GM12878 (cell line): ENCODE measurements around the gene SLC5A1. TPM values are rescaled to one million over a fixed set of nuclear protein-coding genes. Genes with fewer than 3 reads are reported as not detected.

Experiments
- ATAC-seq: fragments of 200-7000 bp; cut with Tn5 transposase; 3 replicates; pipeline ENCODE4 v1.9.1; 2020; ENCODE audit warnings: mild to moderate bottlenecking, moderate library complexity
- BruUV-seq: library from RNA; stranded (reverse); fragments of 400-500 nt; replicated peaks from 2 replicates; lab custom pipeline; 2021; lab: Mats Ljungman, UMichigan
- CTCF ChIA-PET: fragments of 300-600 bp; sonication (Branson Sonifier 250); formaldehyde crosslinking; extraction: SDS; loops from one replicate; lab custom pipeline; 2021; ENCODE audit warnings: inconsistent platforms; lab: Yijun Ruan, JAX
- POLR2A ChIA-PET: fragments of 350-600 bp; formaldehyde crosslinking; extraction: SDS; loops from one replicate; lab custom pipeline; 2021; ENCODE audit warnings: inconsistent platforms; lab: Charles Lee
- RAD21 ChIA-PET: fragments of 300-600 bp; sonication (Branson Sonifier 250); formaldehyde crosslinking; loops from one replicate; lab custom pipeline; 2023; ENCODE audit warnings: antibody characterized with exemption; ENCODE audit not compliant: unreplicated experiment; lab: Charles Lee
- SMC1A ChIA-PET: fragments of 300-600 bp; sonication (Branson Sonifier 250); formaldehyde crosslinking; loops from one replicate; lab custom pipeline; 2023; ENCODE audit not compliant: unreplicated experiment, uncharacterized antibody; lab: Charles Lee
- DNase-seq: peaks from one replicate; pipeline ENCODE4 v3.0.0-alpha.2; 2011; ENCODE audit warnings: low read depth, low spot score
- FAIRE-seq: peaks from 3 replicates; lab custom pipeline; 2011; peaks lifted over from hg19 to GRCh38; lab: Jason Lieb, UNC
- H2AFZ ChIP-seq: 2 replicates; pipeline ENCODE4 v1.6.0; 2011; ENCODE audit warnings: low read depth, low read length, control low read depth; ENCODE audit not compliant: control insufficient read depth
- H3K27ac ChIP-seq: 2 replicates; pipeline ENCODE4 v1.5.1; 2011; ENCODE audit warnings: control low read depth; ENCODE audit not compliant: control insufficient read depth, insufficient read depth
- H3K27me3 ChIP-seq, 2 experiments: replicated peaks in 1 of 2; 2 replicates each; pipeline versions ENCODE4 v1.6.0 to v1.6.1; 2011; ENCODE audit warnings: low read length in 1 of 2; ENCODE audit not compliant: control insufficient read depth in 2 of 2, insufficient read depth in 2 of 2
- H3K36me3 ChIP-seq, 2 experiments: 2 replicates each; pipeline ENCODE4 v1.5.1; 2011; ENCODE audit warnings: low read length in 1 of 2; ENCODE audit not compliant: control insufficient read depth in 2 of 2, insufficient read depth in 2 of 2
- H3K4me1 ChIP-seq: 2 replicates; pipeline ENCODE4 v1.6.1; 2011; ENCODE audit warnings: mild to moderate bottlenecking, low read length, moderate library complexity, mixed read lengths; ENCODE audit not compliant: control insufficient read depth, insufficient read depth
- H3K4me2 ChIP-seq: 2 replicates; pipeline ENCODE4 v1.6.0; 2011; ENCODE audit warnings: control low read depth; ENCODE audit not compliant: control insufficient read depth, insufficient read depth
- H3K4me3 ChIP-seq: fragments of 200-600 bp; sonication (generic); 2 replicates; pipeline ENCODE4 v1.5.1; 2016
- H3K79me2 ChIP-seq: 2 replicates; pipeline ENCODE4 v1.6.0; 2011; ENCODE audit warnings: low read length; ENCODE audit not compliant: control insufficient read depth, insufficient read depth
- H3K9ac ChIP-seq: 2 replicates; pipeline ENCODE4 v1.8.0; 2011; ENCODE audit warnings: low read length, control low read depth, mixed read lengths; ENCODE audit not compliant: control insufficient read depth, insufficient read depth
- H3K9me3 ChIP-seq: replicated peaks from 3 replicates; pipeline ENCODE4 v1.5.1; 2011; ENCODE audit warnings: mild to moderate bottlenecking, low read length; ENCODE audit not compliant: control insufficient read depth, insufficient read depth
- H4K20me1 ChIP-seq: 2 replicates; pipeline ENCODE4 v1.6.0; 2011; ENCODE audit not compliant: control insufficient read depth, insufficient read depth
- HDGF ChIP-seq: fragments of 450-650 bp; IDR thresholded peaks from 2 replicates; pipeline ENCODE4 v1.6.1; 2016; ENCODE audit warnings: antibody characterized with exemption
- KLF5 ChIP-seq: fragments of 450-650 bp; IDR thresholded peaks from 2 replicates; pipeline ENCODE4 v1.6.1; 2014; ENCODE audit warnings: mild to moderate bottlenecking; ENCODE audit not compliant: partially characterized antibody
- NFYA ChIP-seq: IDR thresholded peaks from 2 replicates; pipeline ENCODE4 v1.6.1; 2011; ENCODE audit warnings: low read depth, mild to moderate bottlenecking, low read length, improper control_type of control experiment, borderline replicate concordance
- NR2C1 ChIP-seq: fragments of 450-650 bp; IDR thresholded peaks from 2 replicates; pipeline ENCODE4 v1.6.1; 2017; ENCODE audit warnings: antibody characterized with exemption, mild to moderate bottlenecking, moderate library complexity
- NRF1 ChIP-seq: conservative IDR thresholded peaks from 2 replicates; pipeline ENCODE4 v1.6.1; 2011; ENCODE audit warnings: mild to moderate bottlenecking, low read depth, low read length, improper control_type of control experiment
- PAX5 ChIP-seq: IDR thresholded peaks from 2 replicates; pipeline ENCODE4 v1.6.1; 2011; ENCODE audit warnings: low read depth, low read length, borderline replicate concordance
- RAD21 ChIP-seq: IDR thresholded peaks from 2 replicates; pipeline ENCODE4 v1.6.1; 2011; ENCODE audit warnings: mild to moderate bottlenecking, low read depth, low read length, moderate library complexity; ENCODE audit not compliant: insufficient read depth
- RUNX3 ChIP-seq: IDR thresholded peaks from 2 replicates; pipeline ENCODE4 v1.6.1; 2012; ENCODE audit warnings: low read length, inconsistent platforms
- SMC3 ChIP-seq: IDR thresholded peaks from 2 replicates; pipeline ENCODE4 v1.6.1; 2011; ENCODE audit warnings: low read length, improper control_type of control experiment, borderline replicate concordance
- SRF ChIP-seq, 2 experiments: IDR thresholded peaks; 2 replicates each; pipeline ENCODE4 v1.6.1; 2011; ENCODE audit warnings: low read depth in 2 of 2, low read length in 2 of 2, mild to moderate bottlenecking in 1 of 2, moderate library complexity in 1 of 2
- STAT3 ChIP-seq: IDR thresholded peaks from 2 replicates; pipeline ENCODE4 v1.6.1; 2011; ENCODE audit warnings: low read depth, low read length, improper control_type of control experiment
- ZBED1 ChIP-seq: IDR thresholded peaks from 2 replicates; pipeline ENCODE4 v1.6.1; 2016; ENCODE audit warnings: borderline replicate concordance
- WGBS: methylation state at CpG from one replicate; pipeline ENCODE4 v1.1.6; 2016; ENCODE audit warnings: low lambda C conversion rate; ENCODE audit not compliant: insufficient replicate concordance, insufficient coverage; ENCODE audit errors: missing lambda C conversion rate; 5-methylcytosine and 5-hydroxymethylcytosine counted together
- in situ Hi-C: fragments of 300-500 bp; cut with MboI; formaldehyde crosslinking; loops from 9 replicates; pipeline ENCODE4 v1.14.3; 2018; ENCODE audit warnings: mixed read lengths
- intact Hi-C: fragments of 100-400 bp; cut with micrococcal nuclease; formaldehyde crosslinking; loops from one replicate; pipeline ENCODE4 v1.14.2; 2022; ENCODE audit not compliant: unreplicated experiment
- polyA plus RNA-seq, 11 experiments: library from polyadenylated mRNA; depleted of rRNA in 4 of 11; unstranded in 6 of 11; stranded (reverse) in 5 of 11; fragments of >200 nt; fragmentation: Nextera tagmentation in 4 of 11; fragmentation: Illumina TruSeq in 1 of 11; extraction: Ambion mirVana in 4 of 11; extraction: Trizol in 1 of 11; gene quantifications; 1 replicate in 1 of 11; 2 replicates in 10 of 11; pipeline versions ENCODE4 v1.2.1 to v1.2.3, GENCODE V29; 2011 to 2016; ENCODE audit warnings: inconsistent platforms in 2 of 11, missing spikeins in 2 of 11, low read depth in 1 of 11
- total RNA-seq, 4 experiments: library from RNA; depleted of rRNA in 3 of 4; stranded (reverse); fragments of >200 nt in 3 of 4; fragmentation: Illumina TruSeq in 1 of 4; extraction: Trizol in 1 of 4; gene quantifications; 2 replicates each; pipeline versions ENCODE4 v1.2.1 to v1.2.3, GENCODE V29; 2013 to 2021
- TF ChIP-seq, protein P1 (sequence below), 3 experiments: IDR thresholded peaks in 2 of 3; conservative IDR thresholded peaks in 1 of 3; 2 replicates each; pipeline ENCODE4 v1.5.1; 2011; ENCODE audit warnings: low read depth in 3 of 3, low read length in 3 of 3, mild to moderate bottlenecking in 3 of 3, control low read depth in 2 of 3, moderate library complexity in 2 of 3, inconsistent platforms in 1 of 3, mixed read lengths in 1 of 3; ENCODE audit not compliant: control insufficient read depth in 2 of 3, insufficient read depth in 1 of 3; ENCODE audit errors: extremely low read depth in 1 of 3
- TF ChIP-seq, protein P2 (sequence below): fragments of 450-650 bp; IDR thresholded peaks from 2 replicates; pipeline ENCODE4 v1.6.1; 2014; ENCODE audit warnings: mild to moderate bottlenecking

SLC5A1 gene
- total and polyA plus RNA-seq, 10 of the 15 experiments (the other 5 are each of a cell fraction or from before 2014, with no cell fraction given) = 0.01 TPM; not detected in 9

DNA sequence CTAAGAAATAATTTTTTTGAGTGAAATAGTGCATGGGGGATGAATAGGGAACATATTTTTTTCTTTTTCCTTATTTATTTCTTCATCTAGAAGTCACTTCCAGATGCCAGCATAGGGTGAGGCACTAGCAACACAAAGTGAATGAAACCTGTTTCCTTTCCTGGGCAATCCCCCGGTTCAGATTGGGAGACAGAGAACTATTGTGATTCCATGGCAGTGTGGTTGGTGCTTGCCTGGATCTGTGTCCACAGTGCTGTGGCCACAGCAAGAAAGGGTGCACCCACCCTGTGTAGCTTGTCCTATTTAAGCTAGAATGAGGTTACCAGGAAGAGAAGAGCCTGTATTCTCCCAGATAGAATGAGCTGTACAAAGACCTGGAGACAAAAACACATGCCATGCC, 57.6 kb downstream of the SLC5A1 start:
- TF ChIP-seq NFYA = no peak
- TF ChIP-seq RUNX3 = no peak
- TF ChIP-seq, all 136 proteins: peak for 0
- RAD21 ChIA-PET = no interaction called here
- H3K27me3 ChIP-seq = no peaks in the 10 kb centered on the region
- no peak for DNase-seq
- in situ Hi-C loops (no loop called here), intact Hi-C loops (loop anchor here (10.0 kb wide), 2 partner anchors 104 to 164 kb away; partner anchors contain the start of gene RFPL2)
- BruUV-seq = no TSS peak
- no peaks in the 10 kb centered on the region for H3K9me3 ChIP-seq
- H3K4me2 ChIP-seq = no peak overlapping the region
- SMC1A ChIA-PET = no interaction called here
- WGBS = 7% methylated on average over 1 of the region's 1 CpG
- no peak overlapping the region for H3K4me3 ChIP-seq
- no peaks in the 10 kb centered on the region for H3K36me3 ChIP-seq
- ATAC-seq = no peak
- H3K79me2 ChIP-seq = no peaks in the 10 kb centered on the region
- FAIRE-seq = no peak
- POLR2A ChIA-PET = no interaction called here
- no peak overlapping the region for H3K9ac ChIP-seq
- H2AFZ ChIP-seq = no peak overlapping the region
- no peaks in the 10 kb centered on the region for H3K4me1 ChIP-seq
- no peaks in the 10 kb centered on the region for H4K20me1 ChIP-seq
- CTCF ChIA-PET = no interaction called here
- H3K27ac ChIP-seq = no peak overlapping the region

DNA sequence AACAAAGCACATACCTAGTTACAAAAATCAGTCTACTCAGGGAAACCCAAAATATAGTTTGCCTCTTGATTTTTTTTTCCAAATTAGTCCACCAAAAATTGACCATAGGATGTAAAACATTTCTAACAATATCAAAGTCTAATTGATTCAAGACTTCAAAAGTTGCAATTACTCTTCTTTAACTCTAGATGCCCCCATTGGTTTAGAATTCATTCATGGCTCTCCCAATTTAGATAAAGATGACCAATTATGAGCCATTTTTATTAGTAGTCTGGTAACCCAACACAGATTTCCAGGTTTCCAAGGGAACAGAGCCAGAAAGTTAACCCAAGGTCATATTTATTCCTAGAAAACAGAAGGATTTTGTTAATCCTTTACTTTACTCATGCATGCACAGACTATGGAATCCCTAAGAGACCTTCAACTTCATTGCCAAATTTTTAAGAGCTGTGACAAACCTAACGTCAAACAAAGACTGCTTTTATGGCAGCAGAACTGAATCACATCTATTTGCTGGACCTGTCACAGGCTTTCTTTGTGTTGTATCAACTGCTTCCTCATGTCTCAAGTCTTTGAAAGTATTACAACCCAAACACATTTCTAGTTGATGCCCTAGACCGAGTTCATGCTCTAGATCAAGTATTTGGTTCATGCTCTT, 60.7 kb downstream of the SLC5A1 start:
- in situ Hi-C loops = no loop called here
- H3K4me1 ChIP-seq = no peaks in the 10 kb centered on the region
- no peak overlapping the region for H2AFZ ChIP-seq
- ATAC-seq (no peak), DNase-seq (no peak), FAIRE-seq (no peak)
- H3K27ac ChIP-seq = no peak overlapping the region
- no peaks in the 10 kb centered on the region for H3K27me3 ChIP-seq
- H3K79me2 ChIP-seq = no peaks in the 10 kb centered on the region
- no peaks in the 10 kb centered on the region for H3K9me3 ChIP-seq
- ChIA-PET CTCF (interaction anchor here (0.5 to 1.6 kb wide), 5 partner anchors 11 to 370 kb away, joined by 3 to 8 read pairs (median 4); partner anchors contain the start of gene FBXO7), POLR2A (no interaction called here), RAD21 (no interaction called here), SMC1A (no interaction called here)
- 0% methylated on average over 2 of the region's 2 CpGs for WGBS
- H3K36me3 ChIP-seq = no peaks in the 10 kb centered on the region
- H3K9ac ChIP-seq = no peak overlapping the region
- intact Hi-C loops = loop anchor here (10.0 kb wide), 2 partner anchors 101 to 161 kb away; partner anchors contain the start of gene RFPL2
- H4K20me1 ChIP-seq = no peaks in the 10 kb centered on the region; the same call in 1 of the 2 replicates
- no peak overlapping the region for H3K4me3 ChIP-seq
- no TSS peak for BruUV-seq
- H3K4me2 ChIP-seq = no peak overlapping the region
- TF ChIP-seq PAX5 (no peak), SMC3 (peak; percentile 28; the same call in 1 of the 2 replicates), HDGF (no peak), NR2C1 (no peak), NRF1 (no peak), RAD21 (peak; percentile 57), SRF (IDR thresholded peaks at IDR 0.05; ENCODE audit: low read depth in 2 of 2, low read length in 2 of 2) (no peak), KLF5 (no peak), ZBED1 (no peak), STAT3 (no peak)
- TF ChIP-seq, protein P1, sequence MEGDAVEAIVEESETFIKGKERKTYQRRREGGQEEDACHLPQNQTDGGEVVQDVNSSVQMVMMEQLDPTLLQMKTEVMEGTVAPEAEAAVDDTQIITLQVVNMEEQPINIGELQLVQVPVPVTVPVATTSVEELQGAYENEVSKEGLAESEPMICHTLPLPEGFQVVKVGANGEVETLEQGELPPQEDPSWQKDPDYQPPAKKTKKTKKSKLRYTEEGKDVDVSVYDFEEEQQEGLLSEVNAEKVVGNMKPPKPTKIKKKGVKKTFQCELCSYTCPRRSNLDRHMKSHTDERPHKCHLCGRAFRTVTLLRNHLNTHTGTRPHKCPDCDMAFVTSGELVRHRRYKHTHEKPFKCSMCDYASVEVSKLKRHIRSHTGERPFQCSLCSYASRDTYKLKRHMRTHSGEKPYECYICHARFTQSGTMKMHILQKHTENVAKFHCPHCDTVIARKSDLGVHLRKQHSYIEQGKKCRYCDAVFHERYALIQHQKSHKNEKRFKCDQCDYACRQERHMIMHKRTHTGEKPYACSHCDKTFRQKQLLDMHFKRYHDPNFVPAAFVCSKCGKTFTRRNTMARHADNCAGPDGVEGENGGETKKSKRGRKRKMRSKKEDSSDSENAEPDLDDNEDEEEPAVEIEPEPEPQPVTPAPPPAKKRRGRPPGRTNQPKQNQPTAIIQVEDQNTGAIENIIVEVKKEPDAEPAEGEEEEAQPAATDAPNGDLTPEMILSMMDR (IDR thresholded peaks at IDR 0.05 in 2 of 3, conservative IDR thresholded peaks at IDR 0.05 in 1 of 3; ENCODE audit: control insufficient read depth in 2 of 3, extremely low read depth in 1 of 3, insufficient read depth in 1 of 3, low read depth in 3 of 3, low read length in 3 of 3) = peak; percentile 6 to 39 (median 30); a peak in 3 of 6 replicates
- TF ChIP-seq, protein P2, sequence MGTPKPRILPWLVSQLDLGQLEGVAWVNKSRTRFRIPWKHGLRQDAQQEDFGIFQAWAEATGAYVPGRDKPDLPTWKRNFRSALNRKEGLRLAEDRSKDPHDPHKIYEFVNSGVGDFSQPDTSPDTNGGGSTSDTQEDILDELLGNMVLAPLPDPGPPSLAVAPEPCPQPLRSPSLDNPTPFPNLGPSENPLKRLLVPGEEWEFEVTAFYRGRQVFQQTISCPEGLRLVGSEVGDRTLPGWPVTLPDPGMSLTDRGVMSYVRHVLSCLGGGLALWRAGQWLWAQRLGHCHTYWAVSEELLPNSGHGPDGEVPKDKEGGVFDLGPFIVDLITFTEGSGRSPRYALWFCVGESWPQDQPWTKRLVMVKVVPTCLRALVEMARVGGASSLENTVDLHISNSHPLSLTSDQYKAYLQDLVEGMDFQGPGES = no peak
